HepG2 (cell line): ENCODE results near the gene CXXC5. TPM values are rescaled to one million over a fixed set of nuclear protein-coding genes. Genes with fewer than 3 reads are reported as not detected.

Source experiments
- ATAC-seq: fragments of 200-7000 bp; cut with Tn5 transposase; 3 replicates; pipeline ENCODE4 v1.9.1; 2020; ENCODE audit warnings: mild to moderate bottlenecking, moderate library complexity
- BruUV-seq: library from RNA; stranded (reverse); fragments of 400-500 nt; replicated peaks from 2 replicates; lab custom pipeline; 2021; lab: Mats Ljungman, UMichigan
- CTCF ChIA-PET: fragments of 300-600 bp; formaldehyde crosslinking; extraction: SDS; loops from one replicate; lab custom pipeline; 2021; ENCODE audit warnings: low total read pairs, inconsistent platforms, low intra/inter-chr PET ratio; lab: Yijun Ruan, JAX
- POLR2A ChIA-PET: fragments of 350-600 bp; sonication (Branson Sonifier 250); formaldehyde crosslinking; loops from one replicate; lab custom pipeline; 2020; ENCODE audit warnings: antibody characterized with exemption, inconsistent platforms; lab: Yijun Ruan, JAX
- DNase-seq: peaks from one replicate; pipeline ENCODE4 v3.0.0-alpha.2; 2015; ENCODE audit warnings: low spot score
- FAIRE-seq: peaks from 3 replicates; lab custom pipeline; 2011; peaks lifted over from hg19 to GRCh38; lab: Jason Lieb, UNC
- H2AFZ ChIP-seq: one replicate; pipeline ENCODE4 v1.6.1; 2011; ENCODE audit warnings: low read length, inconsistent platforms
- H3K27ac ChIP-seq: fragments of 300-600 bp; 3 replicates; pipeline ENCODE4 v1.8.0; 2011; ENCODE audit warnings: mixed run types, mild to moderate bottlenecking, mixed read lengths, low read length, inconsistent platforms; ENCODE audit not compliant: insufficient read depth; ENCODE audit errors: extremely low read length
- H3K27me3 ChIP-seq, 2 experiments: fragments of 200-600 bp in 1 of 2; 2 replicates in 1 of 2; 3 replicates in 1 of 2; pipeline versions ENCODE4 v1.6.0 to v1.8.0; 2011; ENCODE audit warnings: low read length in 2 of 2, mild to moderate bottlenecking in 2 of 2, moderate library complexity in 2 of 2, inconsistent platforms in 1 of 2; ENCODE audit not compliant: insufficient read depth in 2 of 2, control insufficient read depth in 1 of 2
- H3K36me3 ChIP-seq, 2 experiments: fragments of 200-600 bp in 1 of 2; replicated peaks in 1 of 2; 2 replicates in 1 of 2; 3 replicates in 1 of 2; pipeline versions ENCODE4 v1.5.1 to v1.8.0; 2011; ENCODE audit warnings: low read length in 2 of 2, inconsistent platforms in 1 of 2; ENCODE audit not compliant: insufficient read depth in 2 of 2, control insufficient read depth in 1 of 2
- H3K4me1 ChIP-seq: 2 replicates; pipeline ENCODE4 v1.5.1; 2012; ENCODE audit warnings: low read length, inconsistent platforms; ENCODE audit not compliant: insufficient read depth
- H3K4me2 ChIP-seq: 2 replicates; pipeline ENCODE4 v1.6.0; 2011; ENCODE audit warnings: low read depth, low read length, inconsistent platforms
- H3K4me3 ChIP-seq, 3 experiments: fragments of 200-600 bp in 1 of 3; sonication (generic), shearing (Covaris generic) in 1 of 3; replicated peaks in 1 of 3; 2 replicates each; pipeline ENCODE4 v1.5.1; 2011 to 2016; ENCODE audit warnings: low read length in 3 of 3, inconsistent platforms in 2 of 3, low read depth in 2 of 3, mild to moderate bottlenecking in 2 of 3, control low read depth in 1 of 3, mixed read lengths in 1 of 3; ENCODE audit not compliant: insufficient read depth in 1 of 3
- H3K79me2 ChIP-seq: one replicate; pipeline ENCODE4 v1.6.1; 2011; ENCODE audit warnings: low read length, inconsistent platforms; ENCODE audit not compliant: insufficient read depth
- H3K9ac ChIP-seq: 2 replicates; pipeline ENCODE4 v1.6.0; 2011; ENCODE audit warnings: mild to moderate bottlenecking, low read depth, low read length, inconsistent platforms; ENCODE audit not compliant: insufficient read depth
- H3K9me3 ChIP-seq: 2 replicates; pipeline ENCODE4 v1.5.1; 2012; ENCODE audit warnings: mild to moderate bottlenecking, low read length
- H4K20me1 ChIP-seq: 2 replicates; pipeline ENCODE4 v1.6.0; 2011; ENCODE audit warnings: inconsistent platforms, mild to moderate bottlenecking, low read length, moderate library complexity; ENCODE audit not compliant: insufficient read depth
- CBX2 ChIP-seq, 2 experiments: fragments of 200-600 bp in 1 of 2; sonication (generic); formaldehyde crosslinking in 1 of 2; IDR thresholded peaks; 2 replicates each; pipeline versions ENCODE4 v1.7.0 to v1.8.1; 2018 to 2022; ENCODE audit warnings: low read depth in 2 of 2, low read length in 1 of 2, mild to moderate bottlenecking in 1 of 2, missing genetic modification reagents in 1 of 2
- FOXP4 ChIP-seq: sonication (generic); formaldehyde crosslinking; IDR thresholded peaks from 2 replicates; pipeline ENCODE4 v1.4.0; 2020; ENCODE audit warnings: missing genetic modification reagents
- MTA3 ChIP-seq: sonication (generic); formaldehyde crosslinking; IDR thresholded peaks from 2 replicates; pipeline ENCODE4 v1.4.0; 2020; ENCODE audit warnings: missing genetic modification reagents
- RBM22 ChIP-seq: fragments of 200-400 bp; formaldehyde crosslinking; optimal IDR thresholded peaks from 2 replicates; pipeline ENCODE3; 2017; ENCODE audit warnings: mild to moderate bottlenecking, low read length, moderate library complexity
- SATB2 ChIP-seq: sonication (generic); formaldehyde crosslinking; IDR thresholded peaks from 2 replicates; pipeline ENCODE4 v1.5.0; 2020; ENCODE audit warnings: missing genetic modification reagents
- TP53 ChIP-seq: sonication (generic); formaldehyde crosslinking; conservative IDR thresholded peaks from 2 replicates; pipeline ENCODE4 v1.4.0; 2020; ENCODE audit warnings: missing genetic modification reagents
- ZNF121 ChIP-seq: sonication (generic); formaldehyde crosslinking; IDR thresholded peaks from 2 replicates; pipeline ENCODE4 v1.5.0; 2020; ENCODE audit warnings: mild to moderate bottlenecking, missing genetic modification reagents
- ZNF18 ChIP-seq: sonication (generic); formaldehyde crosslinking; IDR thresholded peaks from 2 replicates; pipeline ENCODE4 v1.8.0; 2022; ENCODE audit warnings: mild to moderate bottlenecking, missing genetic modification reagents; ENCODE audit not compliant: insufficient replicate concordance
- ZNF367 ChIP-seq: sonication (generic); formaldehyde crosslinking; IDR thresholded peaks from 2 replicates; pipeline ENCODE4 v1.4.0; 2020; ENCODE audit warnings: missing genetic modification reagents, borderline replicate concordance
- ZNF75D ChIP-seq: sonication (generic); formaldehyde crosslinking; IDR thresholded peaks from 2 replicates; pipeline ENCODE4 v1.8.1; 2023; ENCODE audit warnings: missing genetic modification reagents, mild to moderate bottlenecking, borderline replicate concordance
- WGBS: methylation state at CpG from one replicate; pipeline ENCODE4 v1.1.6; 2017; ENCODE audit warnings: low lambda C conversion rate; 5-methylcytosine and 5-hydroxymethylcytosine counted together
- in situ Hi-C: cut with HindIII; loops from 2 replicates; pipeline ENCODE4 v1.10.0; 2017; ENCODE audit warnings: low pct_unique_long_range_greater_than_20kb; ENCODE audit not compliant: extremely low pct_ligation_motif_present
- intact Hi-C: fragments of 100-400 bp; cut with micrococcal nuclease; formaldehyde crosslinking; loops from one replicate; pipeline ENCODE4 v1.10.0; 2022; ENCODE audit not compliant: unreplicated experiment
- polyA plus RNA-seq, 8 experiments: library from polyadenylated mRNA; depleted of rRNA in 3 of 8; stranded (reverse) in 7 of 8; unstranded in 1 of 8; fragments of >200 nt; fragmentation: Illumina TruSeq in 4 of 8; extraction: Trizol in 4 of 8; gene quantifications; 2 replicates each; pipeline versions ENCODE4 v1.2.1 to v1.2.3, GENCODE V29; 2011 to 2016; ENCODE audit warnings: low read depth in 4 of 8, missing spikeins in 1 of 8, mixed read lengths in 1 of 8; ENCODE audit not compliant: insufficient read depth in 1 of 8
- total RNA-seq, 5 experiments: library from RNA; depleted of rRNA; stranded (reverse); fragments of >200 nt; fragmentation: Illumina TruSeq; extraction: Trizol; gene quantifications; 2 replicates each; pipeline ENCODE4 v1.2.3, GENCODE V29; 2016; ENCODE audit warnings: low read depth in 1 of 5
- TF ChIP-seq, protein P1 (sequence below), 2 experiments: sonication (generic) in 1 of 2; formaldehyde crosslinking in 1 of 2; IDR thresholded peaks; 2 replicates each; pipeline versions ENCODE4 v1.5.1 to v1.6.1; 2011 to 2020; ENCODE audit warnings: borderline replicate concordance in 1 of 2, low read depth in 1 of 2, low read length in 1 of 2, mild to moderate bottlenecking in 1 of 2, missing genetic modification reagents in 1 of 2, moderate library complexity in 1 of 2
- TF ChIP-seq, protein P2 (sequence below): sonication (generic); formaldehyde crosslinking; IDR thresholded peaks from 2 replicates; pipeline ENCODE4 v1.5.1; 2020; ENCODE audit warnings: missing genetic modification reagents, mild to moderate bottlenecking, borderline replicate concordance
- TF ChIP-seq, protein P3 (sequence below): sonication (generic); formaldehyde crosslinking; IDR thresholded peaks from 2 replicates; pipeline ENCODE4 v1.4.0; 2020; ENCODE audit warnings: missing genetic modification reagents, borderline replicate concordance

Gene CXXC5
- total and polyA plus RNA-seq, 2 of the 13 experiments (the other 11 are each of a cell fraction or from before 2014, with no cell fraction given), result 32.3 to 33.0 TPM

- H2AFZ ChIP-seq, result no peak overlapping the region
- no peaks in the 10 kb centered on the region for H3K27me3 ChIP-seq
- H3K9me3 ChIP-seq, result peaks cover 7% of the 10 kb centered on the region
- POLR2A ChIA-PET, result interaction anchor here (2.2 kb wide), 1 partner anchor 16 kb away, joined by 9 read pairs; no protein-coding TSS in a partner anchor
- FAIRE-seq, result no peak
- no peaks in the 10 kb centered on the region for H3K36me3 ChIP-seq
- ATAC-seq, result no peak
- H4K20me1 ChIP-seq, result no peaks in the 10 kb centered on the region
- peaks cover 26% of the 10 kb centered on the region for H3K4me1 ChIP-seq
- CTCF ChIA-PET, result no interaction called here
- WGBS, result 96% methylated on average over 8 of the region's 8 CpGs
- intact Hi-C loops (no loop called here), in situ Hi-C loops (no loop called here)
- no peaks in the 10 kb centered on the region for H3K79me2 ChIP-seq
- no peak overlapping the region for H3K4me3 ChIP-seq
- no peak overlapping the region for H3K27ac ChIP-seq
- BruUV-seq, result no TSS peak
- no peak for DNase-seq
- H3K4me2 ChIP-seq, result no peak overlapping the region
- H3K9ac ChIP-seq, result no peak overlapping the region
- TF ChIP-seq SATB2 (CRISPR knock-in tag) (no peak), ZNF75D (CRISPR knock-in tag) (no peak), CBX2 (IDR thresholded peaks at IDR 0.05; ENCODE audit: low read depth, low read length) (no peak), CBX2 (CRISPR knock-in tag; IDR thresholded peaks at IDR 0.05; ENCODE audit: low read depth) (no peak), ZNF121 (CRISPR knock-in tag) (no peak), FOXP4 (CRISPR knock-in tag) (no peak), ZNF367 (CRISPR knock-in tag) (no peak), ZNF18 (no peak), TP53 (CRISPR knock-in tag) (no peak), MTA3 (CRISPR knock-in tag) (no peak), RBM22 (no peak)
- TF ChIP-seq, protein P1, sequence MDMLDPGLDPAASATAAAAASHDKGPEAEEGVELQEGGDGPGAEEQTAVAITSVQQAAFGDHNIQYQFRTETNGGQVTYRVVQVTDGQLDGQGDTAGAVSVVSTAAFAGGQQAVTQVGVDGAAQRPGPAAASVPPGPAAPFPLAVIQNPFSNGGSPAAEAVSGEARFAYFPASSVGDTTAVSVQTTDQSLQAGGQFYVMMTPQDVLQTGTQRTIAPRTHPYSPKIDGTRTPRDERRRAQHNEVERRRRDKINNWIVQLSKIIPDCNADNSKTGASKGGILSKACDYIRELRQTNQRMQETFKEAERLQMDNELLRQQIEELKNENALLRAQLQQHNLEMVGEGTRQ (IDR thresholded peaks at IDR 0.05; ENCODE audit: low read depth, low read length), result no peak
- TF ChIP-seq, protein P1 (CRISPR knock-in tag; IDR thresholded peaks at IDR 0.05; ENCODE audit: borderline replicate concordance), result no peak
- TF ChIP-seq, protein P2, sequence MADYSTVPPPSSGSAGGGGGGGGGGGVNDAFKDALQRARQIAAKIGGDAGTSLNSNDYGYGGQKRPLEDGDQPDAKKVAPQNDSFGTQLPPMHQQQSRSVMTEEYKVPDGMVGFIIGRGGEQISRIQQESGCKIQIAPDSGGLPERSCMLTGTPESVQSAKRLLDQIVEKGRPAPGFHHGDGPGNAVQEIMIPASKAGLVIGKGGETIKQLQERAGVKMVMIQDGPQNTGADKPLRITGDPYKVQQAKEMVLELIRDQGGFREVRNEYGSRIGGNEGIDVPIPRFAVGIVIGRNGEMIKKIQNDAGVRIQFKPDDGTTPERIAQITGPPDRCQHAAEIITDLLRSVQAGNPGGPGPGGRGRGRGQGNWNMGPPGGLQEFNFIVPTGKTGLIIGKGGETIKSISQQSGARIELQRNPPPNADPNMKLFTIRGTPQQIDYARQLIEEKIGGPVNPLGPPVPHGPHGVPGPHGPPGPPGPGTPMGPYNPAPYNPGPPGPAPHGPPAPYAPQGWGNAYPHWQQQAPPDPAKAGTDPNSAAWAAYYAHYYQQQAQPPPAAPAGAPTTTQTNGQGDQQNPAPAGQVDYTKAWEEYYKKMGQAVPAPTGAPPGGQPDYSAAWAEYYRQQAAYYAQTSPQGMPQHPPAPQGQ, result no peak
- TF ChIP-seq, protein P3, sequence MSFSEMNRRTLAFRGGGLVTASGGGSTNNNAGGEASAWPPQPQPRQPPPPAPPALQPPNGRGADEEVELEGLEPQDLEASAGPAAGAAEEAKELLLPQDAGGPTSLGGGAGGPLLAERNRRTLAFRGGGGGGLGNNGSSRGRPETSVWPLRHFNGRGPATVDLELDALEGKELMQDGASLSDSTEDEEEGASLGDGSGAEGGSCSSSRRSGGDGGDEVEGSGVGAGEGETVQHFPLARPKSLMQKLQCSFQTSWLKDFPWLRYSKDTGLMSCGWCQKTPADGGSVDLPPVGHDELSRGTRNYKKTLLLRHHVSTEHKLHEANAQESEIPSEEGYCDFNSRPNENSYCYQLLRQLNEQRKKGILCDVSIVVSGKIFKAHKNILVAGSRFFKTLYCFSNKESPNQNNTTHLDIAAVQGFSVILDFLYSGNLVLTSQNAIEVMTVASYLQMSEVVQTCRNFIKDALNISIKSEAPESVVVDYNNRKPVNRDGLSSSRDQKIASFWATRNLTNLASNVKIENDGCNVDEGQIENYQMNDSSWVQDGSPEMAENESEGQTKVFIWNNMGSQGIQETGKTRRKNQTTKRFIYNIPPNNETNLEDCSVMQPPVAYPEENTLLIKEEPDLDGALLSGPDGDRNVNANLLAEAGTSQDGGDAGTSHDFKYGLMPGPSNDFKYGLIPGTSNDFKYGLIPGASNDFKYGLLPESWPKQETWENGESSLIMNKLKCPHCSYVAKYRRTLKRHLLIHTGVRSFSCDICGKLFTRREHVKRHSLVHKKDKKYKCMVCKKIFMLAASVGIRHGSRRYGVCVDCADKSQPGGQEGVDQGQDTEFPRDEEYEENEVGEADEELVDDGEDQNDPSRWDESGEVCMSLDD, result no peak
Observed at GRCh38 chr5:139717221-139717620, 69.1 kb downstream of the CXXC5 start.
